ENCODE data around the gene CD37. TPM values are rescaled to one million over a fixed set of nuclear protein-coding genes. Genes with fewer than 3 reads are reported as not detected.

Gene CD37
- polyA plus RNA-seq, 1 of the 3 experiments (the other 2 are of a cell fraction): not detected

DNA sequence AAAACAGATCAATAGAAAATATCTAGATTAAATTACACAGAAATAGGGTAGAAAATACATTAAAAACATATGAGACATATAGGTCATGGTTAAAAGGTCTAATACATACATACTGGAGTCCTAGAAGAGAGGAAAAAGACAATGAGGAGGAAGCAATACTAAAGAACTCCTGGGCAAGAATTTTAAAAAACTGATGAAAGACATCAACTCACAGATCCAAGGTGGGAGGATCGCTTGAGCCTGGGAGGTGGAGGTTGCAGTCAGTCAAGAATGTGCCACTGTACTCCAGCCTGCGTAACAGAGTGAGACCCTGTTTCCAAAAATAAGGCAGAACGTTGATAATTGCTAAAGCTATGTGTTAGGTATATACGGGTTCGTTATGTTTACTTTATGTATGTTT is 47.4 kb downstream of the CD37 start:
- Histone ChIP-seq H4K20me1 (ENCODE audit: insufficient read depth) (no peaks in the 10 kb centered on the region), H3K9me3 (peaks cover 7% of the 10 kb centered on the region; the same call in 1 of the 2 replicates), H2AFZ (ENCODE audit: low read depth) (no peak overlapping the region), H3K79me2 (ENCODE audit: insufficient read depth) (no peaks in the 10 kb centered on the region), H3K36me3 (replicated peaks in 1 of 2; ENCODE audit: control insufficient read depth in 1 of 2, insufficient read depth in 2 of 2, low read length in 1 of 2) (no peaks in the 10 kb centered on the region), H3K9me2 (no peaks in the 10 kb centered on the region), H3K4me2 (no peak overlapping the region), H3K4me1 (ENCODE audit: control insufficient read depth in 1 of 2, insufficient read depth in 2 of 2, low read depth in 1 of 2, low read length in 1 of 2) (no peaks in the 10 kb centered on the region), H3F3A (replicated peaks; ENCODE audit: insufficient read depth) (peaks cover 4% of the 10 kb centered on the region), H3K27ac (ENCODE audit: low read depth in 2 of 2, low read length in 1 of 2) (no peak overlapping the region), H3K27me3 (ENCODE audit: insufficient read depth) (peaks cover 10% of the 10 kb centered on the region), H3K9ac (no peak overlapping the region), H3K4me3 (ENCODE audit: low read depth in 2 of 2, low read length in 1 of 2) (no peak overlapping the region)
- ChIA-PET POLR2A (no interaction called here), CTCF (interaction anchor here (2.1 to 2.5 kb wide), 2 partner anchors 9 to 61 kb away, joined by 7 read pairs; no protein-coding TSS in a partner anchor)
- WGBS (ENCODE audit: low lambda C conversion rate): 44% methylated on average over 5 of the region's 5 CpGs
- no peak for DNase-seq
- TF ChIP-seq GABPA (IDR thresholded peaks at IDR 0.05; ENCODE audit: low read depth): no peak
- no peak for TF ChIP-seq MXI1 (IDR thresholded peaks at IDR 0.05; ENCODE audit: low read depth, low read length)
- no peak for TF ChIP-seq RXRA (IDR thresholded peaks at IDR 0.05; ENCODE audit: borderline replicate concordance, low read depth)
- no peak for TF ChIP-seq TAF1 (IDR thresholded peaks at IDR 0.05; ENCODE audit: borderline replicate concordance, low read depth, low read length)
- TF ChIP-seq RCOR1 (IDR thresholded peaks at IDR 0.05; ENCODE audit: low read length): no peak
- no peak for TF ChIP-seq MEF2A (IDR thresholded peaks at IDR 0.05; ENCODE audit: borderline replicate concordance, low read depth)
- TF ChIP-seq REST (IDR thresholded peaks at IDR 0.05; ENCODE audit: low read depth, low read length): no peak
- TF ChIP-seq GATA2 (CRISPR knock-in tag; IDR thresholded peaks at IDR 0.05): no peak
- TF ChIP-seq TCF12 (IDR thresholded peaks at IDR 0.05): no peak
- no peak for TF ChIP-seq RFX5 (IDR thresholded peaks at IDR 0.05; ENCODE audit: low read length)
- no peak for TF ChIP-seq RAD21 (IDR thresholded peaks at IDR 0.05; ENCODE audit: low read length)
- TF ChIP-seq YY1 (IDR thresholded peaks at IDR 0.05; ENCODE audit: low read depth): no peak
- no peak for TF ChIP-seq NFIC (IDR thresholded peaks at IDR 0.05; ENCODE audit: borderline replicate concordance)
- no peak for TF ChIP-seq FOXM1 (IDR thresholded peaks at IDR 0.05; ENCODE audit: low read depth)
- no peak for TF ChIP-seq EZH2phosphoT487 (IDR thresholded peaks at IDR 0.05; ENCODE audit: borderline replicate concordance, low read depth)

GRCh38 chr19:49383599-49383998 is 48.4 kb downstream of the CD37 start:
- no peaks in the 10 kb centered on the region for H3K36me3 ChIP-seq (replicated peaks in 1 of 2; ENCODE audit: control insufficient read depth in 1 of 2, insufficient read depth in 2 of 2, low read length in 1 of 2)
- POLR2A ChIA-PET: no interaction called here
- H3K4me2 ChIP-seq: no peak overlapping the region
- H3K9ac ChIP-seq: no peak overlapping the region
- H4K20me1 ChIP-seq (ENCODE audit: insufficient read depth): no peaks in the 10 kb centered on the region
- H3K9me2 ChIP-seq: no peaks in the 10 kb centered on the region
- 13% methylated on average over 1 of the region's 1 CpG for WGBS (ENCODE audit: low lambda C conversion rate)
- H3K27me3 ChIP-seq (ENCODE audit: insufficient read depth): peaks cover 10% of the 10 kb centered on the region
- H3K79me2 ChIP-seq (ENCODE audit: insufficient read depth): no peaks in the 10 kb centered on the region
- no peak overlapping the region for H3K4me3 ChIP-seq (ENCODE audit: low read depth in 2 of 2, low read length in 1 of 2)
- no peak overlapping the region for H2AFZ ChIP-seq (ENCODE audit: low read depth)
- peaks cover 4% of the 10 kb centered on the region for H3F3A ChIP-seq (replicated peaks; ENCODE audit: insufficient read depth)
- CTCF ChIA-PET: interaction anchor here (2.1 to 2.5 kb wide), 2 partner anchors 8 to 60 kb away, joined by 7 read pairs; no protein-coding TSS in a partner anchor
- no peak for DNase-seq
- H3K27ac ChIP-seq (ENCODE audit: low read depth in 2 of 2, low read length in 1 of 2): no peak overlapping the region
- peaks cover 7% of the 10 kb centered on the region; the same call in 1 of the 2 replicates for H3K9me3 ChIP-seq
- H3K4me1 ChIP-seq (ENCODE audit: control insufficient read depth in 1 of 2, insufficient read depth in 2 of 2, low read depth in 1 of 2, low read length in 1 of 2): peaks cover 0 to 3% of the 10 kb centered on the region in 2 experiments; a peak in 1 of 4 replicates
- TF ChIP-seq RCOR1 (IDR thresholded peaks at IDR 0.05; ENCODE audit: low read length) (no peak), FOXM1 (IDR thresholded peaks at IDR 0.05; ENCODE audit: low read depth) (no peak), NFIC (IDR thresholded peaks at IDR 0.05; ENCODE audit: borderline replicate concordance) (no peak), EP300 (IDR thresholded peaks at IDR 0.05; ENCODE audit: borderline replicate concordance in 1 of 2, low read depth in 1 of 2, low read length in 1 of 2) (no peak), JUND (IDR thresholded peaks at IDR 0.05) (no peak), MXI1 (IDR thresholded peaks at IDR 0.05; ENCODE audit: low read depth, low read length) (no peak), TAF1 (IDR thresholded peaks at IDR 0.05; ENCODE audit: borderline replicate concordance, low read depth, low read length) (no peak), ZBTB33 (IDR thresholded peaks at IDR 0.05; ENCODE audit: borderline replicate concordance, low read depth) (no peak), ELF1 (IDR thresholded peaks at IDR 0.05) (no peak), CTCF (IDR thresholded peaks at IDR 0.05) (no peak)
- TF ChIP-seq, protein P1, sequence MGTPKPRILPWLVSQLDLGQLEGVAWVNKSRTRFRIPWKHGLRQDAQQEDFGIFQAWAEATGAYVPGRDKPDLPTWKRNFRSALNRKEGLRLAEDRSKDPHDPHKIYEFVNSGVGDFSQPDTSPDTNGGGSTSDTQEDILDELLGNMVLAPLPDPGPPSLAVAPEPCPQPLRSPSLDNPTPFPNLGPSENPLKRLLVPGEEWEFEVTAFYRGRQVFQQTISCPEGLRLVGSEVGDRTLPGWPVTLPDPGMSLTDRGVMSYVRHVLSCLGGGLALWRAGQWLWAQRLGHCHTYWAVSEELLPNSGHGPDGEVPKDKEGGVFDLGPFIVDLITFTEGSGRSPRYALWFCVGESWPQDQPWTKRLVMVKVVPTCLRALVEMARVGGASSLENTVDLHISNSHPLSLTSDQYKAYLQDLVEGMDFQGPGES (IDR thresholded peaks at IDR 0.05; ENCODE audit: low read depth, low read length): no peak

All from SK-N-SH (cell line).